ENCODE measurements around the gene HNRNPA0. TPM values are rescaled to one million over a fixed set of nuclear protein-coding genes. Genes with fewer than 3 reads are reported as not detected.

The HNRNPA0 gene
- total and polyA plus RNA-seq, 2 donors (not counting 3 experiments of a cell fraction or from before 2014, with no cell fraction given): 16.0 to 37.5 TPM

GRCh38 chr5:137718611-137719010 is 35.6 kb downstream of the HNRNPA0 start:
- peaks cover 0 to 2% of the 10 kb centered on the region in 2 experiments for H3K36me3 ChIP-seq (ENCODE audit: control insufficient read depth in 2 of 2, extremely low read depth in 1 of 2, insufficient read depth in 2 of 2, low read length in 2 of 2)
- dilution Hi-C loops (cut with MboI; ENCODE audit: extremely low pct_ligation_motif_present, low sequenced_read_pairs) (no loop called here), intact Hi-C loops (cut with micrococcal nuclease) (no loop called here)
- H4K20me1 ChIP-seq (replicated peaks; ENCODE audit: control insufficient read depth, extremely low read depth, insufficient read depth, low read length): no peaks in the 10 kb centered on the region
- ChIA-PET CTCF (interaction anchor here (1.1 to 5.4 kb wide), 4 partner anchors 9 to 59 kb away, joined by 7 to 45 read pairs (median 10); no protein-coding TSS in a partner anchor), POLR2A (no interaction called here)
- H3K27me3 ChIP-seq (ENCODE audit: control insufficient read depth in 2 of 2, insufficient read depth in 2 of 2, low read length in 2 of 2): no peaks in the 10 kb centered on the region
- no peak for DNase-seq (ENCODE audit: low read depth, low spot score)
- FAIRE-seq: no peak
- no peaks in the 10 kb centered on the region for H3K4me1 ChIP-seq (ENCODE audit: control insufficient read depth, extremely low read depth, insufficient read depth, low read length)
- no peak overlapping the region for H3K27ac ChIP-seq (ENCODE audit: insufficient read depth, low read depth, low read length)
- no peak overlapping the region for H3K4me3 ChIP-seq (replicated peaks in 1 of 3; ENCODE audit: insufficient read depth in 1 of 3, low read depth in 1 of 3, low read length in 3 of 3)
- H3K4me2 ChIP-seq (ENCODE audit: insufficient read depth, low read length): no peak overlapping the region
- H3K9ac ChIP-seq (replicated peaks; ENCODE audit: extremely low read depth, insufficient read depth, low read length): no peak overlapping the region
- no peak overlapping the region for H2AFZ ChIP-seq (ENCODE audit: low read depth, low read length)
- TF ChIP-seq POLR2A (IDR thresholded peaks at IDR 0.05; ENCODE audit: low read depth, low read length) (no peak), FOS (IDR thresholded peaks at IDR 0.05; ENCODE audit: borderline replicate concordance, insufficient read depth, low read length) (no peak), CTCF (IDR thresholded peaks at IDR 0.05; ENCODE audit: extremely low read depth in 1 of 2, insufficient read depth in 1 of 2, low read depth in 1 of 2, low read length in 2 of 2) (no peak), GATA2 (IDR thresholded peaks at IDR 0.05; ENCODE audit: insufficient read depth, insufficient read length, low read depth, low read length) (no peak), JUN (IDR thresholded peaks at IDR 0.05; ENCODE audit: borderline replicate concordance, insufficient read depth, insufficient read length, low read depth) (no peak), MYC (IDR thresholded peaks at IDR 0.05; ENCODE audit: low read depth, low read length) (no peak)
- BruUV-seq (replicated peaks): no TSS peak
- H3K79me2 ChIP-seq (ENCODE audit: control insufficient read depth, insufficient read depth, low read length): no peaks in the 10 kb centered on the region
- H3K9me3 ChIP-seq (replicated peaks; ENCODE audit: control insufficient read depth, insufficient read depth, low read length): no peaks in the 10 kb centered on the region
- H3K9me1 ChIP-seq (replicated peaks; ENCODE audit: control insufficient read depth, extremely low read depth, insufficient read depth, low read length): no peaks in the 10 kb centered on the region

- Histone ChIP-seq H3K79me2 (ENCODE audit: control insufficient read depth, insufficient read depth, low read length) (no peaks in the 10 kb centered on the region), H3K4me2 (ENCODE audit: insufficient read depth, low read length) (no peak overlapping the region), H3K36me3 (ENCODE audit: control insufficient read depth in 2 of 2, extremely low read depth in 1 of 2, insufficient read depth in 2 of 2, low read length in 2 of 2) (peaks cover 0 to 2% of the 10 kb centered on the region in 2 experiments), H4K20me1 (replicated peaks; ENCODE audit: control insufficient read depth, extremely low read depth, insufficient read depth, low read length) (no peaks in the 10 kb centered on the region), H3K9me3 (replicated peaks; ENCODE audit: control insufficient read depth, insufficient read depth, low read length) (no peaks in the 10 kb centered on the region), H3K4me1 (ENCODE audit: control insufficient read depth, extremely low read depth, insufficient read depth, low read length) (no peaks in the 10 kb centered on the region), H3K9me1 (replicated peaks; ENCODE audit: control insufficient read depth, extremely low read depth, insufficient read depth, low read length) (no peaks in the 10 kb centered on the region), H2AFZ (ENCODE audit: low read depth, low read length) (no peak overlapping the region), H3K27ac (ENCODE audit: insufficient read depth, low read depth, low read length) (no peak overlapping the region), H3K9ac (replicated peaks; ENCODE audit: extremely low read depth, insufficient read depth, low read length) (no peak overlapping the region), H3K4me3 (replicated peaks in 1 of 3; ENCODE audit: insufficient read depth in 1 of 3, low read depth in 1 of 3, low read length in 3 of 3) (no peak overlapping the region), H3K27me3 (ENCODE audit: control insufficient read depth in 2 of 2, insufficient read depth in 2 of 2, low read length in 2 of 2) (no peaks in the 10 kb centered on the region)
- POLR2A ChIA-PET: no interaction called here
- DNase-seq (ENCODE audit: low read depth, low spot score) (no peak), FAIRE-seq (no peak)
- no peak for TF ChIP-seq MYC (IDR thresholded peaks at IDR 0.05; ENCODE audit: low read depth, low read length)
- TF ChIP-seq MAX (IDR thresholded peaks at IDR 0.05; ENCODE audit: insufficient read depth, insufficient read length): no peak
- no peak for TF ChIP-seq EZH2 (IDR thresholded peaks at IDR 0.05; ENCODE audit: borderline replicate concordance, low read depth, low read length, severe bottlenecking)
- no peak for TF ChIP-seq FOS (IDR thresholded peaks at IDR 0.05; ENCODE audit: borderline replicate concordance, insufficient read depth, low read length)
- no peak for TF ChIP-seq JUN (IDR thresholded peaks at IDR 0.05; ENCODE audit: borderline replicate concordance, insufficient read depth, insufficient read length, low read depth)
- TF ChIP-seq POLR2A (IDR thresholded peaks at IDR 0.05; ENCODE audit: low read depth, low read length): no peak
- no peak for TF ChIP-seq POLR2AphosphoS5 (IDR thresholded peaks at IDR 0.05; ENCODE audit: insufficient read depth, low read depth, low read length)
- no peak for TF ChIP-seq CTCF (IDR thresholded peaks at IDR 0.05; ENCODE audit: extremely low read depth in 1 of 2, insufficient read depth in 1 of 2, low read depth in 1 of 2, low read length in 2 of 2)
- TF ChIP-seq GATA2 (IDR thresholded peaks at IDR 0.05; ENCODE audit: insufficient read depth, insufficient read length, low read depth, low read length): no peak
- intact Hi-C loops (cut with micrococcal nuclease): no loop called here
- CTCF ChIA-PET: interaction anchor here (2.3 kb wide), 2 partner anchors 10 to 56 kb away, joined by 7 to 20 read pairs; no protein-coding TSS in a partner anchor
- BruUV-seq (replicated peaks): no TSS peak
- dilution Hi-C loops (cut with MboI; ENCODE audit: extremely low pct_ligation_motif_present, low sequenced_read_pairs): no loop called here
Observed at GRCh38 chr5:137716337-137716736, 37.8 kb downstream of the HNRNPA0 start.
